ENCODE data around the gene AOPEP.
A peak's percentile ranks its signal among the peaks of the same experiment; 100 is the strongest.
"Not testable (repeated sequence)": the region's sequence is repeated elsewhere in the genome, so short reads cannot be mapped to it uniquely, and the experiment has no call there.

The AOPEP gene

DNA sequence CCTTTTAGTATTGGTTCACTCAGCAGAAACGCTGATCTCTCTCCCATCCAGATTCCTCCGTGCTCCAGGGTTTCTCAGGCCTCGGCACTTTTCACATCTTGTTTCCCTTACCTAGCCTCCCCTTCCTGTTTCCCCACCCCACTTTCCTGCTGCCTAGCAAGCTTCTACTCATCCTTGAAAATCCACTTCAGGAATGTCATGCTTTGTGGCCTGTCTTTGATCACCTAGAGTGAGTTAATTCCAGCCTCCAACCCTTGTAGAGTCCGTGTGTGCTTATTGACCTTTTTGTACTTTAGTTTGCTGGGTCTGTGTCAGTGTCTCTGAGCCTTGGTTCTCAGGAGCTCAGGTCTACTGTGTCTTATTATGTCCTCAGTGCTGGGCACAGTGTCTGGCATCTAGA lies 116.6 kb downstream of the AOPEP start:
- DNase-seq (ENCODE audit: low read depth in 2 of 2, low spot score in 1 of 2): no peak

DNA sequence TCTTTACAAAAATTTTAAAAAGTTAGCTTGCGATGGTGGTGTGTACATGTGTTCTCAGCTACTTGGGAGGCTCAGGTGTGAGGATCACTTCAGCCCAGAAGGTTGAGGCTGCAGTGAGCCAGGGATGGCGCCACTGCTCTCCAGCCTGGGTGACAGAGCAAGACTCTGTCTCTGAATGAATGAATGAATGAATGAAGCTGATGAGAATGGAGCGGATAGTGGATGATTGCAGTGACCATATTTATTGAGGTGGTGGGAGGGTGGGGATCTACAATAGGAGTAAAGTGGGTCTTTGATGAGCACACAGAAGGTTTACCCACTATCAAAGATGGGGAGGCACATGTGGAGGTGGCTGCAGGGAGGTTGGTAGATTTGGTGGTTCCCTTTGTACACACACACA lies 120.2 kb downstream of the AOPEP start:
- DNase-seq (ENCODE audit: low read depth in 2 of 2, low spot score in 1 of 2): no peak

DNA sequence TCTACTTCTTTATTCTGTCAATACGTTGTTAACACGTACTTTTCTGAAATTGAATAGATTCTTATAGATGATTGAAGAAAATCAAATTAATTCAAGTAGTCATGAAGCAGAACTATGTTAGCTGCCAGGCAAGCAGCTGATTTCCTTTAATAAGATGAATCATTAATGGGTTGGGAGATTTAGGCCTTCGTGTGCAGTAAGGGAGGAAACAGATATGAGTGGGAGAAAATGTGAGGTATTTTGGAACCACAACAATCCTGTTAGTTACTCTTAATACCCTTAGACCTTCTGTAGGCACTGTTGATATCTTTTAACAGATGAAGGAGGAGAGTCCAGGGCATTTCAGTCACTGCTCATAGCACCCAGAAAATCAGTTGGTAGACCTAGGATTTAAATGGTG lies 121.0 kb downstream of the AOPEP start:
- no peak for DNase-seq (ENCODE audit: low read depth in 2 of 2, low spot score in 1 of 2)

DNA sequence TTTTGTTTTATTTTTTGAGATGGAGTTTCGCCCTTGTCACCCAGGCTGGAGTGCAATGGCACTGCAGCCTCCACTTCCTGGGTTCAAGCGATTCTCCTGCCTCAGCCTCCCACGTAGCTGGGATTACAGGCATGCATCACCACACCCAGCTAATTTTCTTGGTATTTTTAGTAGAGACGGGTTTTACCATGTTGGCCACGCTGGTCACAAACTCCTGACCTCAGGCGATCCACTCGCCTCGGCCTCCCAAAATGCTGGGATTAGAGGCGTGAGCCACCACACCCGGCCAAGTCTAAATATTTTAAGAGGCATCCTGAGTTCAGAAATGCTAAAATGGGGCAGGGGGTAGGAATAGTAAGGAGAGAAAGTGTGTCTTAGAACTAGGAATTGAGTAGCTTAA lies 122.3 kb downstream of the AOPEP start:
- DNase-seq (ENCODE audit: low read depth in 2 of 2, low spot score in 1 of 2): not testable (repeated sequence)

DNA sequence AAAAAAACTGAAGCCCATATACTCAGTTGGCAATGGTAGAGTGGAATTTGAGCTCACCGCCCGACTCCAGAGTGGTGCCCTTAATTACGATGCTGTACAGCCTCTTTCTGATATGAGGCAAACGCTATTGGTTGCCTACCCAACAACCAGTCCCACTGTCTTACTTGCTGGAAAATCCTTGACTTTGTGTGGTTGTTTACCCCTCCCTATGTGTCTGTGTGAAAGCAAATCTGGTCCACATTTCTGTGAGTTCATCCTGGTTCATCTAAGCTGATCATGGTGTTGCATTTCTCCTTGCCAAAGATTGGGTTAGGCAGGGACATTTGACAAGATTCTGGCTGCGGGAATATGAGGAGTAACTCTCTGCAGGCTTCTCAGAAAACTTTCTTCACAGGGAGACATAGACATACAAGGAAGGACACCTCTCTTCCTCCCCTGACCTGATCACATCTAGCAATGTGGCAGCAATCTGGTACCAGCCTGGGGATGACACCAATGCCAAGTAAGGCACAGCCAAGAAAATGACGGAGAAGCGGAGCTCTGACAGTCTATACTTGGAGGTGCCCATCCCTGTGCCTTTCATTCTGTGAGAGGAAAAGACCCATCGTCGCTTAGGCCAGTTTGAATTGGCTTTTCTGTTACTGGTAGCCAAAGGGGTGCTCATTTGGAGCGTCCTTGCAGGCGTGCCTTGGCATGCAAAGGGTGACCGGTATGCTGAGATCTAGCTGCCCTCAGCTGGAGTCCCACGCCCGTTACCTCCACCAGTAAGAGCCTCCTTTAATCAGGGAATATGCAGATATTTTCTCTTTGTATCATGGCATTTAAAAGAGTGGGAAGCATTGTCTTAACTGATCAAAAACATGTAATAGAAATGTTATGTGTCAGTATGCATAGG lies 124.3 kb downstream of the AOPEP start:
- DNase-seq (ENCODE audit: low read depth in 2 of 2, low spot score in 1 of 2): no peak

DNA sequence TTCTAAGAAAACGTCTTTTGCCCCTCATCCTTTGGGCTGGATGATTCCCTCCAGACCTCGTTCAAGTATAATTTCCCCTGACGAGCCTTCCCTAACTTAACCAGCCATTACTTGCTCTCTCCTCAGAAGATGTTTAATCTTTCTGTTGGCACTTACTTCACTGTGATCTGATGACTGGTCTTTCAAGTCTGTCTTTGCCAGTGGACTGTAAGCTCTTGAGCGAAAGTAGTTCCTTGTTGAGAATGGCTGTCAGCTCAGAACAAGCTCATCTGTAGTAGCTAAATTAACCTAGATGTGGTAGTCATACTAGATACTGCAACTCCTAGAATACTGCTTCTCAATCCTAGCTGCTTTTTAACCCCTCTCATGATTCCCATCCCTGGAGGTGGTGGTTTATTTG lies 125.0 kb downstream of the AOPEP start:
- DNase-seq (ENCODE audit: low read depth in 2 of 2, low spot score in 1 of 2): no peak

DNA sequence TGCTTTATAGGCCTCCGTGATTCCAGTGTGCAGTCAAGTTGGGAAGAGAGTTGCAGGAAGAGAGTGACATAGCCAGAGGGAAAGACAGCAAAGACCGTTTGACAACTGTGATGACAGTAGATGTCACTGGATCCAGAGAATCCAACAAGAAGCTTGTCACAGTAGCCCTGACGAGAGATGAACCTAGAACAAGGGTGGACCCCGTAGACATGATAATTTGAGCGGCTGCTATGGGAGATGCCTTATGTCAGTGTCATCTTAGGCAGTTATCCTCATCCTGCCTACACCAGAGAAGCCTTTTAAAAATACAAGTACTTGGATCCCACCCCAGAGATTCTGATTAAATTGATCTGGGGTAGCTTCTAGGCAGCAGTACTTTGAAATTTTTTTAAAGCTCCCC lies 125.4 kb downstream of the AOPEP start:
- no peak for DNase-seq (ENCODE audit: low read depth in 2 of 2, low spot score in 1 of 2)

DNA sequence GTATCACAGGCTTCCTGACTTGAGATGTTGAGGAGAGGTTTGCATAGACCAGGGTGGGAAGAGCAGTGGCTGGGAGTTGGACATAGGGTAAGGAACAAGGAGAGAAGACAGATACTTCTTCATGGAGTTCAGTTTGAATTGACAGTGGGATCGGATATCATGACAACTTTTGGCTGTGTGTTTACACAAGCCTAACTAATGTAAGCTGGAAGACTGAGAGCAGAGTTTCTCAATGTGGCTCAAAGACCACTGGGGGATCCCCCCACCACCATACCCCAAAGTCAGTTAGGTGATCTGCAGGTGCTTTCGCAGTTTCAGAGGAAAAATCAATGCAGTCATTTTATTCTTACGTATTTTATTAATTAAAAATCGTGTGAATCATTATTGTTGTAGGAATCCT lies 125.9 kb downstream of the AOPEP start:
- DNase-seq (ENCODE audit: low read depth in 2 of 2, low spot score in 1 of 2): no peak

DNA sequence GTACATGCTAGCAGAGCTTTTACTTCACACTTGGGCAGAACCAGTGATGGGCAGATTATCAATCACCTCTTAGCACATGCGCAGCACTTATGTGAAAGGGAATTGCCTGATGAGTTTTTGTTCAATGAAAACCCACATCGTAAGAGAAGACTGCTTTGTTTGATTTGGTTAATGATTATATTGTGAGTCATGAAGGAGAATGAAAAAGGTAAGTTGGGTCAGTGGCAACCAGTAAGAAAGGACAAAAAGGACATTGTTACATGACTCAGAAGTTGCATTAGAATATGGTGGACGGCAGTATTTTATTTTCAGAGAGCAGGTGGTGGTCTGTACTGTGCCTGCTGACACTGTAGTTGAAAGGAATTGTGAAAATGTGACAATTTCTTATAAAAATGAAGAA lies 127.4 kb downstream of the AOPEP start:
- no peak for DNase-seq (ENCODE audit: low read depth in 2 of 2, low spot score in 1 of 2)

DNA sequence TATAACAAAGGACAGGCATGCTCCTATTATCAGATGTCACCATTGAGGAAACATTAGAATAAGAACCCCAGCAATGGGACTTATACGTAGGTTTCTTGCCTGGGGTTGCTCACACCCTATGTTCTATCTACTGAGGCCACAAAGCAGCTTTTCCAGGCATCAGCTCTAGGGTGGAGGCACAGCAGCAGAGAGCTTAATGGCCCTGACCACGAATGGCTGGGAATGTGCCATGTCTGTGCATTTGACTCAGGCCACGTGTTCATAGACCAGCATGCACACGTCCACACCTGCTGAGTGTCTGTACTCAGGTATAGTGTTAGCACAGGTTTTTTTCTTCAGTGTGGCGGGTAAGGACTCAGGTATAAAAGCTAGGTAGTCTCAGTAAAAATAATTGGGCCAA lies 129.4 kb downstream of the AOPEP start:
- DNase-seq (ENCODE audit: low read depth in 2 of 2, low spot score in 1 of 2): no peak

DNA sequence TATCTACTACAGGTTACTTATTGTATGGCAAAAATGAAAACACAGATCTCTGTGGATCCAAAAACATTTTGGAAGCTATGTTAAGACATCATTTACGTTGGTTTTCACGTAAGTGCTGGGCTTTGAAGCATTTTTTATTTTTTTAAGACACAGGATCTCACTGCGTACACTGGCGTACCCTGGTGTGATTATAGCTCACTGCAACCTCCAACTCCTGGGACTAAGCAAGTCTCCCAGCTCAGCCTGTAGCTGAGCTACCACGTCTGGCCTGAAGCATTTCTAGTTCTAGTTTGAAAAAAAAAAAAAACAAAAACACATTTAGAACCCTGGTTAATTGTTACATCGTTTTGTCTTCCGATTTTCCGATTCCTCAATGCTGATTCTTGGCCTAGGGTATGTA lies 131.3 kb downstream of the AOPEP start:
- no peak for DNase-seq (ENCODE audit: low read depth in 2 of 2, low spot score in 1 of 2)

DNA sequence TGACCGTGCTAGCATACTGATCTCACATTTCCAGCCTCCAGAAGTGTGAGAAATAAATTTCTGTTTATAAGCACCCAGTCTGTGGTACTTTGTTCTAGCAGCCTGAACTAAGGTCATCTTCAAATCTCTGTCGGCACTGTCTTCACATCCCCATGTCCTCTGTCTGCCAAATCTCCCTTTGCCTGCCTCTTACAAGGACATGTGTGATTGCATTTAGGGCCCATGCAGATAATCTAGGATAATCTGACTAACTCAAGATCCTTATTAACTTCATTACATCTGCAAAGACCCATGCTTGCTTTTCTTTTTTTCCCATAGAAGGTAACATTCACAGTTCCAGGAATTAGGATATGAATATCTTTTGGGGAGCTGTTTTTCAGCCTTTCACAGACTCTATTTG lies 132.7 kb downstream of the AOPEP start:
- DNase-seq (ENCODE audit: low read depth in 2 of 2, low spot score in 1 of 2): no peak

DNA sequence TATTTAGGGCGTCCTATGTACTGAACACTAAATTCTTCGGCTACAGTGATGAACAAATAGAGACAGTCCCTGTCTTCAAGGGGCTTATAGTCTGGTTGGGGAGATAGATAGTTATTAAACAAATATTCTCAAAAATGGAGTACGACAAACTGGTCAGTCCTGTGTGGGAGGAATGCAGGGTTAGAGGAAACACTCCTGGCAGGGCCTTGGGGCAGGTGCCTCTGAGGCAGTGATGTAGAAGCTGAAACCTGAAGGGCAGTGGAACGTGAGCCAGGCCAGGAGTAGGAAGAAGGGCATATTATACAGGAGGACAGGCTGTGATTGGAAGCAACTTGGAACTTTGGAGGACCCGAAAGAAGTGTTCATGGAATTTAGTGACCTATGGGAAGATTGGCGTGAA lies 133.4 kb downstream of the AOPEP start:
- DNase-seq (ENCODE audit: low read depth in 2 of 2, low spot score in 1 of 2): no peak

DNA sequence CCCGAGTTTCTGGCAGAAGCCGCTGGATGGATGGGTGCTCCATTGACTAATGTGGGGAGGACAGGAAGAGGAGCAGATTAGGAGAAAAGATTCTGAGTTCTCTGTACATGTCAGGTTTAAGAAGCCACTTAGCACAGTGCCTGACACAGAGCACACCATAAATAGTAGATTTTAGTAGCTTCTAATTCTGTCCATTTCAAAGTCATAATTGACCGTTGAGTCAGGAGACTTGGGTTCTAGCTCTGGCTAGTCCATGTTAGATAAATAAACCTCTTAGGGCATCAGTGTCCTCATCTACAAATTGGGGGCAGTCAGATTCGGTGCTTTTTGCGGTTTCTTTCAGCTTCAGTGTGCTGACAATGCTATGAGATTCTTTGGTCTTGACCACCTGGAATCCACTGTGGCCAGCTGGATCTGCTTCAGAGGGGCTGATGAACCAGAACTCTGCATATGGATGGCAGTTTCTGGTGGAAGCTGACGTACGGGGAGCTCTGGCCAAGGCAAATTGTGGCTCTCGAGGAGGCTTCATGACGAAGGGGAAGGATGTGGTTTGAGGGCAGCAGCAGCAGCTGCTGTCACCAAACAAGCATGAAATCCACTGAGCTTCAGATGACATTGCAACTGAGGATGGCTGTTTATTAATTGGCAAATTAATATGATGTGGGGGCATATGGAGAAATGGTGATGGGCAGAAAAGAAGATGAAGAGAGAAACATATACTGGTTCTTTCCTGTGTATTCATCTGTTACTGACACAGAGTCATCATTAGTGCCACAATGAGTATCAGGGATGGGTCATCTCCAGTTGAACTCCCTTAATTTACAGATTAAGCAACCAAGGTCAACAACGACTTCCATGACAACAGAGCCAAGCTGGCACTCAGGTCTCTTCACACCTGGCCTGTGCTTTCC lies 134.4 kb downstream of the AOPEP start:
- DNase-seq (ENCODE audit: low read depth in 2 of 2, low spot score in 1 of 2): peak in 1 of 2 donors; percentile 50

DNA sequence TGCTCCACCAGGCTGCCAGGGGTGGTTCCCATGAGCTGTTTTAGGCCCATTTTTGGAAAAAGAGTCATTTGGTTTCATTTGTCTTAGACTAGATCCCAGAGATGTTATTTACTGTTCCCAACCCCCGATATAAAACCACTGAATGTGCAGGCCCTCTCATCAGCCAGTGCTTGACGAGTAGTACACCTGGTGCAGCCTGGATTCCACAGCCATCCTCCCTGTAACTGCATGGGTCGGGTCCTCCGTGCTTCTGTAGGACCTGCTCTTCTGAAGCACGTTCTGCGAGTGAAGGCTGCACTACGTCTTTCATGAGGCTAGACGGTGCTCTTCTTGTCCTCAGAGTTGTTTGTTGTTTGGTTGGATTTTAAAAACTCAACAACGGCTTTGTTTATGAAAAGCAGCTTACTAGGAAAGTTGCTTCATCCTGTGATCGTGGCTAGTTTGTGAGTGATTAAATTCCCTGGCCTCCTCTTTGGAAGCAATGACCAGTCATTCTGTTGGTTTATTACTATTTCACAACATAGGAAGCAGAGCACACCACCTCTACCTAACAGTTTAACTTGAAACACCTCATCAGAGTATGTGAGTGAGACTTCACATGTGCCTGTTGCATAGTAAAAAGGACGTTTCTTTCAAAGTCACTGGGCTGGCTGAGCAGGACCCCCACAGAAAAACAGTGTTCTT lies 135.2 kb downstream of the AOPEP start:
- DNase-seq (ENCODE audit: low read depth in 2 of 2, low spot score in 1 of 2): no peak

DNA sequence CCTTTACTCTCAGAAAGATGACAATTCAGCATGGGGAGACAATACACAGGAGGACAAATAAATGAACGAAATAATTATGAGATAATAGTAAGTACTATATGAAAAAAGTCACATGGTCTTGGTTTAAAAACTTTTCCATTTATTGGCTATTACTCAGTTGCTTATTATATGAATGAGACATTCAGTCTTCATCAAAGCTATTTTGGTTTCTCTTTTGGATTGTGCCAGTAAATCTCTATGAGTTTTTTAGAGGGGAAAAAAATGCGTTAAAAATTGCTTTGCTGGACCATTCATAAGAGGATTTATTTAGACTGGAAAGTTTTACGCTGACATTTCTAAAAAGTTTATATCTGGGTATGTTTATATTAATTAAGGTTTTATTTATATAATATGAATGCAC lies 137.7 kb downstream of the AOPEP start:
- DNase-seq (ENCODE audit: low read depth in 2 of 2, low spot score in 1 of 2): no peak

DNA sequence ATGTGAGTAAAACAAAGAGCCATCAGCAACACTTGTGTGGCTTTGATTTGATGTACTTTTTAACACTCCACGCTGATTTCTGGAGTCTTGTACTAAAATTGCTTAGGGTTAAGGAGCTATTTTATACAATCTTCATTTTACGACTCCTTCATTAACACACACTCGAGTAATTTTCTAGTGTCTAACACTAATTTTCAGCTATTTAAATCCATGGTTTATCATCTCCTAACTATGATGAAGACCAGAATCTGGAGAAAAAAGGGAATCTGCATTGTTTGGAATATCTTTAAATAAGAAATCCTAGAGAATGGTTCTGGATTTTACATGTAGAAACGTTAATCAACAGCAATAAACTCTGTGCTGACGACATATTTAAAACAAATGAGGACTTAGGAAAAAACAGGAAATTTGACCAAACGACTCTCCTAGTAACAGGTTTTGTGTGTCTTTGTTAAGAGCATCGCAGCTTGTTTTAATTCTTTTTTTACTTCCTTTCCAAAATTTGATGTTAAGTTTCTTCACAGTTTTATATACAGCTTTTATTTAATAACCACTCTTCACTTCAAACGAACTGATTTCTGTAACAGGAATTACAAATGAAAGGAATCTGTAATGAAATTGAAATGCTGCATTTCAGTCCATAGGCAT lies 138.5 kb downstream of the AOPEP start:
- no peak for DNase-seq (ENCODE audit: low read depth in 2 of 2, low spot score in 1 of 2)

DNA sequence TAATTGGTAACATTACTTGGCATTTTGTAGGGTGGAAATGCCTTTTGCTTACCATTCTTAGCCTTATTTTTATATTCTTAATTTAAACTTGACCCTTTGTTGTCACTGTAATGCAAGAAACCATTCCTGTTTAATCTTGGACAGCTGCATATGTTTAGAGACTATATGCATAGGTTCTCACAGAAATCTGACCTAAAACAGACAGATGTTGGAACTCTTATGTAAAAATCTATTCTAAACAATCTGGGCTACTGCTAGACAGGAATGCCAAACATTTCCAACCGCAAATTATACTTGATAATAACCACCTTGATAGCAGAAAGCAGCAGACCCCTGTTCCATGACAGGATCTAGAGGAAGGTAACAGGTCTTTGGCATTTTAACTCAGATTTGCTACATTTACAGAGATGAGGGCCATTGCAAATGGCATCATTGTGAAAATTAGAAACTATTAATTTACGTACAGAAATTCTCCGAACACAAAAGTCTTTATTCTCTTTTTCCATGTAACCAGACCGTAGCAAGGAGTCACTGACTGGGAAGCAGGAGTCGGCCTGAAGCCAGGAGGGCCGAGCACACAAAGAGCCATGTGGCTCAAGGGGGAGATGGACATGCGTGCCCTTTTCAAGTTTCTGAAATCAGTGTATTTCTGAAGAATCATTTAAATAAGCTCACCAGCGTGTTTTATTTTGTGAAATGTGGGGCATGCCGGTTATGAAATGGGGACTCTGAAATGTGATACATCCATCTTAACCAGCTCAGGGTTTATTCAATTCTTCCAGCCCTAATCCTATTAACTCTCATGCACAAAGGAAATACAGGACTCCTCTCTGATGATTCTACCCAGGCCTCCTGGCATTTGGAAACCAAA lies 139.3 kb downstream of the AOPEP start:
- no peak for DNase-seq (ENCODE audit: low read depth in 2 of 2, low spot score in 1 of 2)

DNA sequence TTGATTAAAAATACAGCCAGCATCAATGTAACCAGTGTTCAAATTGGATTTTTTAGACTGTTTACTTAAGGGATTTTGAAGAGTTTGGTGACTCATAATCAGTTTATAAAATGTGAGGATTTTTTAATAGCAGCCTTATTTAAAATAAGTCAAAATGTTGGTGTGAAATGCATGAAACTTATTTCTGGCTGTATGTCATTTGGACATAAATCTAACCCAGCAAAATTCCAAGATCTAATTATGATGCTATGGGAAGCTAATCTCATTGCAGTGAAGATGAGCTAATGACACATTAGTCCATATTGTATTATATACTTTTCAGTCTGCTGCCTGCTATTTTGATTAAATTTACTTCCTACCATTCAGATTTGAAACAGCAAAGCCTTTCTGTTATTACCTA lies 140.3 kb downstream of the AOPEP start:
- no peak for DNase-seq (ENCODE audit: low read depth in 2 of 2, low spot score in 1 of 2)

DNA sequence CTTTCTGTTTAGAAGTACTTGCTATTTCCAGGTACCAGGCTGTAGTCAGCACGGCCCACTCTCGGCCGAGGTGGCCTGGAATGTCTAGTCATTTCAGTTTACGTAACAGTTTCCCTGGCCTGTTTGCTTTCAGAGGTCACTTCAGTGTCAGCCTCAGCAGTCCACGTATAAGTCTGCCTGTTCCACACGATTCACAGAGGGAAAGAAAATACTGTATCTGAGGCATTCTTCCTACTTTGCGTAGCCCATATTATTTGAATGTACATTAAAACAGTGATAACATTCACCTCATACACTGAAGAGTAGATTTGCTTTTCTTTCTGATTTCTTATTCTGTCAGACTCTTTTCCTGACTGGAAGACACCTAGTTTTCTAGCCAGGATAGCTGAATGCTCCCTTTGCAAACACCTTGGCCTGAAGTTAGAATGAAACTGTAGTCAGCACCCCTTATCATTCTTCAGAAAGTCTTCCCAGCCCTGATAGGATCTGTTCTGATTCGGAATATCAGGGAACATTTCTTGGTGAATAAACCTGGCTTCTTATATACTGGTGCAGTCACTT lies 140.9 kb downstream of the AOPEP start:
- DNase-seq (ENCODE audit: low read depth in 2 of 2, low spot score in 1 of 2): no peak
